Pancreas (tissue), 10 donors: Measurements from ENCODE around the gene DCC. TPM values are rescaled to one million over a fixed set of nuclear protein-coding genes. Genes with fewer than 3 reads are reported as not detected.

Source experiments
- ATAC-seq, 4 donors: fragments of 200-7000 bp; cut with Tn5 transposase; one replicate each; pipeline versions ENCODE4 v1.8.0 to v1.9.1; 2020; ENCODE audit warnings: mild to moderate bottlenecking in 4 of 4, moderate library complexity in 4 of 4
- DNase-seq, 6 donors: peaks; one replicate each; pipeline ENCODE4 v3.0.0-alpha.2; 2020
- FAIRE-seq: peaks from 2 replicates; lab custom pipeline; 2012; peaks lifted over from hg19 to GRCh38; lab: Jason Lieb, UNC
- H3K27ac ChIP-seq, 4 donors: fragments of 200-600 bp; sonication (generic); 1 replicate in 3 of 4; 2 replicates in 1 of 4; pipeline versions ENCODE4 v1.5.0 to v1.8.0; 2020
- H3K27me3 ChIP-seq, 4 donors: fragments of 200-600 bp; one replicate each; pipeline ENCODE4 v1.8.0; 2021
- H3K36me3 ChIP-seq, 3 donors: fragments of 200-600 bp; sonication (generic) in 1 of 3; one replicate each; pipeline versions ENCODE4 v1.5.0 to v1.8.0; 2020 to 2021
- H3K4me1 ChIP-seq, 3 donors: fragments of 200-600 bp; one replicate each; pipeline ENCODE4 v1.8.0; 2021
- H3K4me3 ChIP-seq, 4 donors: fragments of 200-600 bp; sonication (generic) in 2 of 4; one replicate each; pipeline versions ENCODE4 v1.5.0 to v1.8.0; 2020 to 2021
- H3K9me3 ChIP-seq, 4 donors: fragments of 200-600 bp; one replicate each; pipeline ENCODE4 v1.8.0; 2021
- CTCF ChIP-seq, 4 donors: fragments of 200-600 bp; sonication (generic) in 3 of 4; IDR thresholded peaks; one replicate each; pipeline versions ENCODE4 v1.5.0 to v1.8.0; 2021; ENCODE audit warnings: antibody characterized with exemption in 4 of 4
- WGBS, 2 donors: extraction: QIAGEN DNeasy Blood & Tissue Kit; methylation state at CpG; one replicate each; pipeline ENCODE4 v1.1.7; 2013; 5-methylcytosine and 5-hydroxymethylcytosine counted together
- intact Hi-C, 3 donors: fragments of 100-400 bp; cut with DNase I; formaldehyde crosslinking; loops; one replicate each; pipeline versions ENCODE4 v1.11.1 to v1.14.2; 2022
- polyA plus RNA-seq, 2 donors: library from polyadenylated mRNA; stranded (reverse); fragments of 200-250 nt; gene quantifications; one replicate each; pipeline ENCODE4 v1.2.3, GENCODE V29; 2013
- total RNA-seq, 6 donors: library from RNA; stranded (reverse); fragmentation: NEBNext Ultra II Directional in 4 of 6; extraction: Animal tissue kit (Norgen Biotek cat#: 25700) in 4 of 6; gene quantifications; one replicate each; pipeline versions ENCODE4 v1.2.1 to v1.2.4, GENCODE V29; 2021 to 2023
- donor health status: healthy with polysubstance abuse.
- donor health status: DM: no; HTN: no; CAD: no; lungs with moderate emphysema.
- donor health status: DM: no; HTN: no; CAD: no.
- donor health status: control.
- donor health status: control.
- donor health status: Bipolar disorder and iron deficiency.
- donor health status: DM: yes; HTN: yes; CAD: no.
- donor health status: DM: no; HTN: no; CAD: no.
- donor health status: DM: no; HTN: no; CAD: no.
- donor health status: DM: yes; HTN: yes; CAD: no.

The DCC gene
- total and polyA plus RNA-seq, 8 donors, result 0.18 to 0.44 (median 0.28) TPM; not detected in 1

- Histone ChIP-seq H3K9me3 (no peaks in the 10 kb centered on the region), H3K27me3 (no peaks in the 10 kb centered on the region), H3K36me3 (no peaks in the 10 kb centered on the region), H3K27ac (no peak overlapping the region), H3K4me3 (no peak overlapping the region), H3K4me1 (no peaks in the 10 kb centered on the region)
- DNase-seq (no peak), FAIRE-seq (no peak), ATAC-seq (no peak)
- WGBS, 2 donors, result 49 to 67% methylated on average over 1 of the region's 1 CpG
- intact Hi-C loops, result no loop called here
- no peak for TF ChIP-seq CTCF (IDR thresholded peaks at IDR 0.05)
Observed at GRCh38 chr18:53324353-53324752, 984.4 kb downstream of the DCC start.

- no peaks in the 10 kb centered on the region for H3K36me3 ChIP-seq
- H3K4me1 ChIP-seq, result no peaks in the 10 kb centered on the region
- H3K4me3 ChIP-seq, result no peak overlapping the region
- intact Hi-C loops, result no loop called here
- H3K27me3 ChIP-seq, result no peaks in the 10 kb centered on the region
- no peak overlapping the region for H3K27ac ChIP-seq
- DNase-seq (no peak), ATAC-seq (no peak), FAIRE-seq (no peak)
- no peak for TF ChIP-seq CTCF (IDR thresholded peaks at IDR 0.05)
- 40% methylated on average over 8 of the region's 8 CpGs for whole genome bisulfite sequencing, 2 donors
- no peaks in the 10 kb centered on the region for H3K9me3 ChIP-seq
Observed at GRCh38 chr18:53360501-53361443, 1020.8 kb downstream of the DCC start.

- FAIRE-seq (no peak), DNase-seq (peak in 1 of 6 donors; percentile 12), ATAC-seq (peak in 2 of 4 donors; percentile 36 to 42)
- WGBS, 2 donors, result 13 to 15% methylated on average over 2 of the region's 2 CpGs
- intact Hi-C loops, result no loop called here
- no peak for TF ChIP-seq CTCF (IDR thresholded peaks at IDR 0.05)
- no peaks in the 10 kb centered on the region for H3K4me1 ChIP-seq
- H3K36me3 ChIP-seq, result no peaks in the 10 kb centered on the region
- H3K27me3 ChIP-seq, result no peaks in the 10 kb centered on the region
- H3K4me3 ChIP-seq, result no peak overlapping the region
- H3K27ac ChIP-seq, result no peak overlapping the region
- no peaks in the 10 kb centered on the region for H3K9me3 ChIP-seq
Observed at GRCh38 chr18:53375621-53376020, 1035.6 kb downstream of the DCC start.

GRCh38 chr18:53380063-53380639, 1040.2 kb downstream of the DCC start:
- no peak overlapping the region for H3K27ac ChIP-seq
- 72 to 78% methylated on average over 1 of the region's 1 CpG for WGBS, 2 donors
- H3K9me3 ChIP-seq, result no peaks in the 10 kb centered on the region
- no peaks in the 10 kb centered on the region for H3K36me3 ChIP-seq
- no peak for FAIRE-seq
- no peak for DNase-seq
- TF ChIP-seq CTCF (IDR thresholded peaks at IDR 0.05), result peak in 2 of 4 donors; percentile 27 to 43
- intact Hi-C loops, result no loop called here
- H3K4me1 ChIP-seq, result no peaks in the 10 kb centered on the region
- peak in 3 of 4 donors; percentile 22 to 61 (median 50) for ATAC-seq
- H3K27me3 ChIP-seq, result no peaks in the 10 kb centered on the region
- H3K4me3 ChIP-seq, result no peak overlapping the region
